ENCODE measurements around the gene TMEM43. TPM values are rescaled to one million over a fixed set of nuclear protein-coding genes. Genes with fewer than 3 reads are reported as not detected.
"Not testable (repeated sequence)": the region's sequence is repeated elsewhere in the genome, so short reads cannot be mapped to it uniquely, and the experiment has no call there.

Gene TMEM43
- total RNA-seq, 5 donors from 2014 or later (not counting 1 experiment from before 2014, with no cell fraction given): 36.9 to 76.3 (median 63.6) TPM

GRCh38 chr3:14092464-14092863 lies 32.4 kb upstream of the TMEM43 start:
- Mint-ChIP-seq H3K4me1 (no peaks in the 10 kb centered on the region), H3K36me3 (no peaks in the 10 kb centered on the region), H3K27ac (no peak overlapping the region), H3K9me3 (peaks cover 9 to 12% (median 9%) of the 10 kb centered on the region in 3 donors), H3K4me3 (no peak overlapping the region), H3K27me3 (peaks cover 15 to 35% of the 10 kb centered on the region in 2 donors)
- no peaks in the 10 kb centered on the region for H3K36me3 ChIP-seq (ENCODE audit: control insufficient read depth in 2 of 2, extremely low read depth in 1 of 2, insufficient read depth in 1 of 2, low read length in 1 of 2)
- no peak overlapping the region for H3K27ac ChIP-seq (ENCODE audit: low read length)
- POLR2A ChIA-PET: interaction anchor here in 1 of 2 donors (0.6 kb wide), 1 partner anchor 67 kb away, joined by 3 read pairs; no protein-coding TSS in a partner anchor
- DNase-seq (no peak), ATAC-seq (replicated peaks in 1 of 4) (no peak)
- no CpG with 5 or more reads among the region's 2 CpGs for WGBS (ENCODE audit: insufficient coverage)
- H3K27me3 ChIP-seq (replicated peaks in 1 of 2; ENCODE audit: control insufficient read depth in 2 of 2, extremely low read depth in 1 of 2, insufficient read depth in 2 of 2, low read length in 1 of 2): peaks cover 0 to 6% of the 10 kb centered on the region in 2 experiments
- CTCF ChIA-PET: no interaction called here
- no peak overlapping the region for H3K4me3 ChIP-seq (ENCODE audit: control insufficient read depth in 1 of 2, extremely low read depth in 1 of 2, low read length in 1 of 2)
- no peaks in the 10 kb centered on the region for H3K9me3 ChIP-seq
- H3K4me1 ChIP-seq (ENCODE audit: control insufficient read depth in 1 of 2, extremely low read depth in 1 of 2, insufficient read depth in 2 of 2, low read length in 2 of 2): no peaks in the 10 kb centered on the region

- H3K9me3 ChIP-seq: no peaks in the 10 kb centered on the region
- Mint-ChIP-seq H3K27me3 (peaks cover 21 to 36% of the 10 kb centered on the region in 2 donors), H3K9me3 (peaks cover 5 to 11% (median 6%) of the 10 kb centered on the region in 3 donors), H3K4me3 (no peak overlapping the region), H3K27ac (no peak overlapping the region), H3K36me3 (no peaks in the 10 kb centered on the region), H3K4me1 (no peaks in the 10 kb centered on the region)
- no peaks in the 10 kb centered on the region for H3K36me3 ChIP-seq (ENCODE audit: control insufficient read depth in 2 of 2, extremely low read depth in 1 of 2, insufficient read depth in 1 of 2, low read length in 1 of 2)
- ChIA-PET CTCF (no interaction called here), POLR2A (no interaction called here)
- H3K4me1 ChIP-seq (ENCODE audit: control insufficient read depth in 1 of 2, extremely low read depth in 1 of 2, insufficient read depth in 2 of 2, low read length in 2 of 2): no peaks in the 10 kb centered on the region
- H3K4me3 ChIP-seq (ENCODE audit: control insufficient read depth in 1 of 2, extremely low read depth in 1 of 2, low read length in 1 of 2): no peak overlapping the region
- no peak for DNase-seq
- peaks cover 0 to 8% of the 10 kb centered on the region in 2 experiments for H3K27me3 ChIP-seq (replicated peaks in 1 of 2; ENCODE audit: control insufficient read depth in 2 of 2, extremely low read depth in 1 of 2, insufficient read depth in 2 of 2, low read length in 1 of 2)
- no peak overlapping the region for H3K27ac ChIP-seq (ENCODE audit: low read length)
- no peak for ATAC-seq (replicated peaks in 1 of 4)
Observed at GRCh38 chr3:14093831-14094230, 31.0 kb upstream of the TMEM43 start.

GRCh38 chr3:14096742-14097141 lies 28.1 kb upstream of the TMEM43 start:
- Histone ChIP-seq H3K27ac (ENCODE audit: low read length) (no peak overlapping the region), H3K9me3 (no peaks in the 10 kb centered on the region), H3K36me3 (ENCODE audit: control insufficient read depth in 2 of 2, extremely low read depth in 1 of 2, insufficient read depth in 1 of 2, low read length in 1 of 2) (no peaks in the 10 kb centered on the region), H3K4me3 (ENCODE audit: control insufficient read depth in 1 of 2, extremely low read depth in 1 of 2, low read length in 1 of 2) (no peak overlapping the region), H3K4me1 (ENCODE audit: control insufficient read depth in 1 of 2, extremely low read depth in 1 of 2, insufficient read depth in 2 of 2, low read length in 2 of 2) (no peaks in the 10 kb centered on the region), H3K27me3 (replicated peaks in 1 of 2; ENCODE audit: control insufficient read depth in 2 of 2, extremely low read depth in 1 of 2, insufficient read depth in 2 of 2, low read length in 1 of 2) (peaks cover 0 to 12% of the 10 kb centered on the region in 2 experiments)
- ChIA-PET CTCF (interaction anchor here in 1 of 2 donors (0.6 kb wide), 1 partner anchor 1120 kb away, joined by 4 read pairs; no protein-coding TSS in a partner anchor), POLR2A (no interaction called here)
- ATAC-seq (replicated peaks in 1 of 4) (no peak), DNase-seq (no peak)
- H3K9me3 Mint-ChIP-seq: peaks cover 5 to 11% (median 6%) of the 10 kb centered on the region in 3 donors
- WGBS (ENCODE audit: insufficient coverage): no CpG with 5 or more reads among the region's 3 CpGs
- no peaks in the 10 kb centered on the region for H3K4me1 Mint-ChIP-seq
- peaks cover 19 to 21% of the 10 kb centered on the region in 2 donors for H3K27me3 Mint-ChIP-seq
- no peak overlapping the region for H3K4me3 Mint-ChIP-seq
- no peak overlapping the region for H3K27ac Mint-ChIP-seq
- H3K36me3 Mint-ChIP-seq: no peaks in the 10 kb centered on the region

GRCh38 chr3:14097616-14098391 lies 27.0 kb upstream of the TMEM43 start:
- Histone ChIP-seq H3K27ac (ENCODE audit: low read length) (no peak overlapping the region), H3K4me1 (ENCODE audit: control insufficient read depth in 1 of 2, extremely low read depth in 1 of 2, insufficient read depth in 2 of 2, low read length in 2 of 2) (no peaks in the 10 kb centered on the region), H3K4me3 (ENCODE audit: control insufficient read depth in 1 of 2, extremely low read depth in 1 of 2, low read length in 1 of 2) (no peak overlapping the region), H3K9me3 (no peaks in the 10 kb centered on the region), H3K36me3 (ENCODE audit: control insufficient read depth in 2 of 2, extremely low read depth in 1 of 2, insufficient read depth in 1 of 2, low read length in 1 of 2) (no peaks in the 10 kb centered on the region), H3K27me3 (replicated peaks in 1 of 2; ENCODE audit: control insufficient read depth in 2 of 2, extremely low read depth in 1 of 2, insufficient read depth in 2 of 2, low read length in 1 of 2) (peaks cover 0 to 12% of the 10 kb centered on the region in 2 experiments)
- DNase-seq: no peak
- no peak overlapping the region for H3K4me3 Mint-ChIP-seq
- no peaks in the 10 kb centered on the region for H3K36me3 Mint-ChIP-seq
- peaks cover 19 to 21% of the 10 kb centered on the region in 2 donors for H3K27me3 Mint-ChIP-seq
- WGBS (ENCODE audit: insufficient coverage): no CpG with 5 or more reads among the region's 5 CpGs
- no peak for ATAC-seq (replicated peaks in 1 of 4)
- POLR2A ChIA-PET: no interaction called here
- no peak overlapping the region for H3K27ac Mint-ChIP-seq
- peaks cover 5 to 11% (median 6%) of the 10 kb centered on the region in 3 donors for H3K9me3 Mint-ChIP-seq
- H3K4me1 Mint-ChIP-seq: no peaks in the 10 kb centered on the region
- CTCF ChIA-PET: no interaction called here

- DNase-seq; ATAC-seq (replicated peaks in 1 of 4); H3K4me1 Mint-ChIP-seq; H3K27me3 Mint-ChIP-seq; H3K27ac Mint-ChIP-seq; CTCF ChIA-PET; H3K9me3 Mint-ChIP-seq; H3K4me3 ChIP-seq (ENCODE audit: control insufficient read depth in 1 of 2, extremely low read depth in 1 of 2, low read length in 1 of 2); H3K27me3 ChIP-seq (replicated peaks in 1 of 2; ENCODE audit: control insufficient read depth in 2 of 2, extremely low read depth in 1 of 2, insufficient read depth in 2 of 2, low read length in 1 of 2); H3K27ac ChIP-seq (ENCODE audit: low read length); H3K4me1 ChIP-seq (ENCODE audit: control insufficient read depth in 1 of 2, extremely low read depth in 1 of 2, insufficient read depth in 2 of 2, low read length in 2 of 2); H3K9me3 ChIP-seq; H3K4me3 Mint-ChIP-seq; POLR2A ChIA-PET: not testable (repeated sequence)
- WGBS (ENCODE audit: insufficient coverage): 100% methylated on average over 1 of the region's 5 CpGs
- H3K36me3 Mint-ChIP-seq: peaks cover 35% of the 10 kb centered on the region
- H3K36me3 ChIP-seq (ENCODE audit: control insufficient read depth in 2 of 2, extremely low read depth in 1 of 2, insufficient read depth in 1 of 2, low read length in 1 of 2): peaks cover 13 to 36% of the 10 kb centered on the region in 2 donors
Observed at GRCh38 chr3:14109821-14110220, 15.0 kb upstream of the TMEM43 start.

GRCh38 chr3:14110699-14111098 lies 14.2 kb upstream of the TMEM43 start:
- Mint-ChIP-seq H3K27me3 (no peaks in the 10 kb centered on the region), H3K4me3 (no peak overlapping the region), H3K27ac (no peak overlapping the region), H3K4me1 (no peaks in the 10 kb centered on the region), H3K36me3 (peaks cover 38% of the 10 kb centered on the region), H3K9me3 (no peaks in the 10 kb centered on the region)
- Histone ChIP-seq H3K4me1 (ENCODE audit: control insufficient read depth in 1 of 2, extremely low read depth in 1 of 2, insufficient read depth in 2 of 2, low read length in 2 of 2) (no peaks in the 10 kb centered on the region), H3K4me3 (ENCODE audit: control insufficient read depth in 1 of 2, extremely low read depth in 1 of 2, low read length in 1 of 2) (no peak overlapping the region), H3K27ac (ENCODE audit: low read length) (no peak overlapping the region), H3K36me3 (ENCODE audit: control insufficient read depth in 2 of 2, extremely low read depth in 1 of 2, insufficient read depth in 1 of 2, low read length in 1 of 2) (peaks cover 14 to 45% of the 10 kb centered on the region in 2 donors), H3K9me3 (no peaks in the 10 kb centered on the region), H3K27me3 (replicated peaks in 1 of 2; ENCODE audit: control insufficient read depth in 2 of 2, extremely low read depth in 1 of 2, insufficient read depth in 2 of 2, low read length in 1 of 2) (no peaks in the 10 kb centered on the region)
- CTCF ChIA-PET: interaction anchor here in 1 of 2 donors (1.4 kb wide), 1 partner anchor 93 kb away, joined by 3 read pairs; no protein-coding TSS in a partner anchor
- POLR2A ChIA-PET: no interaction called here
- ATAC-seq (replicated peaks in 1 of 4): no peak
- DNase-seq: no peak
- WGBS (ENCODE audit: insufficient coverage): 100% methylated on average over 1 of the region's 4 CpGs

Measured in T-cell (primary cell).